NCI-H2107 treated with DMSO at 0.1 percent for 48 hours (cell line): Measurements from ENCODE around the gene CFC1.
"Not testable (repeated sequence)": the region's sequence is repeated elsewhere in the genome, so short reads cannot be mapped to it uniquely, and the experiment has no call there.

ENCODE experiments used
- DNase-seq: peaks from one replicate; lab custom pipeline; 2025; ENCODE audit not compliant: unreplicated experiment; lab: John Stamatoyannopoulos, UW

The CFC1 gene

DNA sequence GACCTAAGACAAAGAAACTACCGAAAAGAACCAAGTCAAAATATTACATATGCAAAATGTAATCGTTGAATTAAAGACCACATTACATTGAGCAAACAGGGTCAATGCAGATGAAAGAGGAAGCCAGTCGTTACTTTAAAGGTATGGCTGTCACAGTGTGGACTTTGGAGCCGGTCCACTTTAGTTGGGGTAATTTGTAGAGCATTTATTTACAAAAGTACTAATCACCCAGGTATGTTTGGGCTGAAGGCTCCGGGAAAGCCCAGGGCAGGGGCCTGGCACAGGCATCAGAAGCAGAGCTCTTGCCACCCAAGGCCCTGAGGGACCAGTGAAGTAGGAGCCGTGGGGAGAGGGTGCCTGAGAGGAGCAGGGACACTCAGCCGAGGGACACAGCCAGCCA is 15.8 kb downstream of the CFC1 start:
- DNase-seq = not testable (repeated sequence)

- DNase-seq = not testable (repeated sequence)
Observed at GRCh38 chr2:130582970-130583369, 16.4 kb downstream of the CFC1 start.

GRCh38 chr2:130581491-130581890 is 17.9 kb downstream of the CFC1 start:
- DNase-seq = not testable (repeated sequence)

DNA sequence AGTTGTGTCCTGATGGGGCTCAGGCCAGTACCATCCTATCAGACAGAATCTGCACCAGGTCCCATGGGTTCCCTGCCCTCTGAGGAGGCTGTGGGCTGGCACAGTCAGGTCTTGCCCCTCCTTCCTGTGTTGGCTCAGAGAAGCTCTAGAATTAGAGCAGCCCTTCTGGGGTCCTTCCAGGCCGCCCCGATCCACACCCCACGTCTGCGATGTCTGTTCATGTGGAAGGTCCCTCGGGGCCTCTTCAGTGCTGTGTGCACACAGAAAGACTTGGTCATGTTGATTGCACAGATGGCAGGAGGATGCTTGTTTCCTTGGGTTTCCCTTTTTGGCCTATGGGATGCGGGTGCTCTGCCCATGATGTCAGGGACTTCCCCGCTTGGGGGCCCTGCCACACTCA is 20.3 kb downstream of the CFC1 start:
- not testable (repeated sequence) for DNase-seq

- DNase-seq = not testable (repeated sequence)
Observed at GRCh38 chr2:130577559-130577958, 21.8 kb downstream of the CFC1 start.

- DNase-seq = not testable (repeated sequence)
Observed at GRCh38 chr2:130576209-130576784, 23.1 kb downstream of the CFC1 start.

DNA sequence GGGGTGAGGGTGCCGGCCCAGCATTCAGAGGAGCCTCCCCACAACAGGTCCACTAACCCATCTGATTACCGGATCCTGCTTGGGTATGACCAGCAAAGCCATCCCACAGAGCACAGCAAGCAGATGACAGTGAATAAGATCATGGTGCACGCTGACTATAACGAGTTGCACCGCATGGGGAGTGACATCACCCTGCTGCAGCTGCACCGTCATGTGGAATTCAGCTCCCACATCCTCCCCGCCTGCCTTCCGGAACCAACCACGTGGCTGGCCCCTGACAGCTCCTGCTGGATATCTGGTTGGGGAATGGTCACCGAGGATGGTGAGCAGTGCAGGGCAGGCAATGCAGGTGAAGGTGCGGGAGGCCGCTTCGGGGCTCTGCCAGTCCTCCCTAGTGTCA is 25.1 kb downstream of the CFC1 start:
- DNase-seq = not testable (repeated sequence)

DNA sequence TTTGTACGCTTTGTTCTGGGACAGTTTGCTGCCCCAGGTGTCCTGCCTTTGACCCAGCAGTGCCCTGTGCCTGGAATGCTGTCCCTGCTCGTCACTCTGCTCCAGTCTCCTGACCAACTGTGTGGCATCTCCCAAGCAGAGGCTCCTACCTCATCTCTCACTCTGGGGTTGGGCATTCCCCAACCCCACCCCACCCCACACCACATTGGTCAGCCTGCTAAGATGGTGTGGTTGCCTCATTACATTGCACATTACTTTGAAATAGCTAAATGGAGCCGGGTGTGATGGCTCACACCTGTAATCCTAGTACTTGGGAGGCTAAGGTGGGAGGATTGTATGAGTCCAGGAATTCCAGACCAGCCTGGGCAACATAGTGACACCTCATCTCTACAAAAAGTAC is 27.4 kb downstream of the CFC1 start:
- not testable (repeated sequence) for DNase-seq

DNA sequence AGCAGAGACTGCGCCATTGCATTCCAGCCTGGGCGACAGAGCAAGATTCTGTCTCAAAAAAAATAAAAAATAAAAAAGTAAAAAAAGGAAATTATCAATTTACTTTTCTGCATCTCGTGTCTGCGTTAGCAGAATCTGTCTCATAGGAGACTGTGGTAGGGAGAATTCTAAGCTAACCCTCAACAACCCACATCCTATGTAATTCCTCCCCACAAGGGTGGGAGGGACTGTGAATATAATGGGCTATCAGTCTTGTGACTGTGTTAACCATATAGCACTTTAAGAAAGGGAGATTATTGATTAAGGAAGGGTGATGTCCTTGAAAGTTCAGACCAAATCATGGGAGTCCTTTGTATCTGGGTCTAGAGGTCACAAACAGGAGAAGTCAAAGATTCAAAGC is 33.2 kb downstream of the CFC1 start:
- DNase-seq = not testable (repeated sequence)

DNA sequence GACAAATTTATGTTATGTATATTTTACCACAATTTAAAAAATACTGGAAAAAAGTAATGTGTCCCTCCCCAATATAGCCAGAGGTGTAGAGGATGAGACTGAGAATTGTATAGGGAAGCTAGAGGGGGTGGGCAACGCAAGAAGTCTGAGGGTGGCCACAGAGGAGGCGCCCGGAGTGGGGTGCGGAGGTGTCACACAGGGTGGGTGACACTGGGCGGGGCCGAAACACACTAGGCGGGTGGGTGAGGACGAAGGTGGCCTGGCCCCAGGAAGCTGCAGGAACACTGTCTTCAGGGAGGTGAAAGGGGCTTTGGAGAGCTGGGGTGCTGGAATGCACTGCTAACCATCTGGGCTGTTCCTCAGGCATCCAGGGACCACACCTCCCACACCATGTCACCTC is 42.9 kb downstream of the CFC1 start:
- not testable (repeated sequence) for DNase-seq

DNA sequence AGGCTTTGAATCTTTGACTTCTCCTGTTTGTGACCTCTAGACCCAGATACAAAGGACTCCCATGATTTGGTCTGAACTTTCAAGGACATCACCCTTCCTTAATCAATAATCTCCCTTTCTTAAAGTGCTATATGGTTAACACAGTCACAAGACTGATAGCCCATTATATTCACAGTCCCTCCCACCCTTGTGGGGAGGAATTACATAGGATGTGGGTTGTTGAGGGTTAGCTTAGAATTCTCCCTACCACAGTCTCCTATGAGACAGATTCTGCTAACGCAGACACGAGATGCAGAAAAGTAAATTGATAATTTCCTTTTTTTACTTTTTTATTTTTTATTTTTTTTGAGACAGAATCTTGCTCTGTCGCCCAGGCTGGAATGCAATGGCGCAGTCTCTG is 45.2 kb downstream of the CFC1 start:
- DNase-seq = not testable (repeated sequence)

- not testable (repeated sequence) for DNase-seq
Observed at GRCh38 chr2:130549475-130549874, 49.9 kb downstream of the CFC1 start.

- not testable (repeated sequence) for DNase-seq
Observed at GRCh38 chr2:130548418-130548817, 51.0 kb downstream of the CFC1 start.

DNA sequence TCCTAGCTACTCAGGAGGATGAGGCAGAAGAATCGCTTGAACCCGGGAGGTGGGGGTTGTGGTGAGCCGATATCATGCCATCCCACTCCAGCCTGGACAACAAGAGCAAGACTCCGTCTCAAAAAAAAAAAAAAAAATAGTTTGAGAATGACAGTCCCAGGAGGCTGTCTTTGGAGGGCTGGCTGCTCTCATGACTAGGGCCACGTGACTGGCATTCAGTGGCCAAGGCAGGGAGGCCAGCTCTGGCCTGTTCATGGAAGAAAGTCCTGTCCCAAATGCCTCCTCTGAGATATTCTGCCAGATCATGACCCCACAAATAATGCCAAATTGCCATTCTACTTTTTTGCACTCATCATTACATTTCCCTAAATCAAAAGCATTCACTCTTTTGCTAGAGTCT is 54.4 kb downstream of the CFC1 start:
- not testable (repeated sequence) for DNase-seq

GRCh38 chr2:130543785-130544528 is 55.4 kb downstream of the CFC1 start:
- DNase-seq = not testable (repeated sequence)

GRCh38 chr2:130542789-130543188 is 56.6 kb downstream of the CFC1 start:
- DNase-seq = not testable (repeated sequence)
